Large intestine (tissue), 3 donors: ENCODE measurements around the gene NRXN3. TPM values are rescaled to one million over a fixed set of nuclear protein-coding genes. Genes with fewer than 3 reads are reported as not detected.

ENCODE experiments used
- DNase-seq, 2 donors: peaks; one replicate each; pipeline versions ENCODE4 v3.0.0 to v3.0.0-alpha.2; 2013
- H3K27ac ChIP-seq: one replicate; pipeline ENCODE4 v1.5.1; 2013; ENCODE audit warnings: low read length
- H3K27me3 ChIP-seq: 2 replicates; pipeline ENCODE4 v1.6.1; 2013; ENCODE audit warnings: low read length; ENCODE audit not compliant: control insufficient read depth, insufficient read depth
- H3K36me3 ChIP-seq: 2 replicates; pipeline ENCODE4 v1.6.1; 2013; ENCODE audit warnings: low read length; ENCODE audit not compliant: control insufficient read depth, insufficient read depth
- H3K4me1 ChIP-seq: one replicate; pipeline ENCODE4 v1.6.1; 2013; ENCODE audit warnings: low read length; ENCODE audit not compliant: control insufficient read depth, insufficient read depth
- H3K4me3 ChIP-seq: one replicate; pipeline ENCODE4 v1.5.1; 2013; ENCODE audit warnings: low read length
- H3K9me3 ChIP-seq: one replicate; pipeline ENCODE4 v1.6.1; 2013; ENCODE audit warnings: mild to moderate bottlenecking, low read depth, low read length, moderate library complexity; ENCODE audit not compliant: control insufficient read depth
- WGBS: methylation state at CpG from one replicate; pipeline ENCODE4 v1.1.5; 2013; ENCODE audit warnings: low lambda C conversion rate; ENCODE audit not compliant: insufficient coverage; 5-methylcytosine and 5-hydroxymethylcytosine counted together
- polyA plus RNA-seq: library from polyadenylated mRNA; unstranded; fragments of 120-200 nt; gene quantifications from one replicate; pipeline ENCODE4 v1.2.1, GENCODE V29; 2013

NRXN3 gene
- polyA plus RNA-seq, 1 donor = 12.8 TPM

GRCh38 chr14:79540394-79540793 lies 1370.2 kb downstream of the NRXN3 start:
- Histone ChIP-seq H3K36me3 (no peaks in the 10 kb centered on the region), H3K27me3 (no peaks in the 10 kb centered on the region), H3K9me3 (no peaks in the 10 kb centered on the region), H3K4me3 (no peak overlapping the region), H3K4me1 (no peaks in the 10 kb centered on the region), H3K27ac (no peak overlapping the region)
- no peak for DNase-seq
- no CpG with 5 or more reads among the region's 1 CpG for WGBS

GRCh38 chr14:79542121-79542520 lies 1371.9 kb downstream of the NRXN3 start:
- H3K4me1 ChIP-seq = no peaks in the 10 kb centered on the region
- no peak for DNase-seq
- H3K36me3 ChIP-seq = no peaks in the 10 kb centered on the region
- H3K9me3 ChIP-seq = no peaks in the 10 kb centered on the region
- no peaks in the 10 kb centered on the region for H3K27me3 ChIP-seq
- H3K27ac ChIP-seq = no peak overlapping the region
- no peak overlapping the region for H3K4me3 ChIP-seq
- 86% methylated on average over 1 of the region's 3 CpGs for WGBS

GRCh38 chr14:79543348-79543747 lies 1373.2 kb downstream of the NRXN3 start:
- Histone ChIP-seq H3K9me3 (no peaks in the 10 kb centered on the region), H3K27ac (no peak overlapping the region), H3K27me3 (no peaks in the 10 kb centered on the region), H3K4me3 (no peak overlapping the region), H3K4me1 (no peaks in the 10 kb centered on the region), H3K36me3 (no peaks in the 10 kb centered on the region)
- DNase-seq = no peak
- no CpG with 5 or more reads among the region's 1 CpG for WGBS

- H3K36me3 ChIP-seq = no peaks in the 10 kb centered on the region
- 100% methylated on average over 2 of the region's 7 CpGs for WGBS
- no peaks in the 10 kb centered on the region for H3K9me3 ChIP-seq
- no peaks in the 10 kb centered on the region for H3K27me3 ChIP-seq
- no peak overlapping the region for H3K27ac ChIP-seq
- H3K4me1 ChIP-seq = no peaks in the 10 kb centered on the region
- H3K4me3 ChIP-seq = no peak overlapping the region
- no peak for DNase-seq
These were observed 1374.0 kb downstream of the NRXN3 start for GRCh38 chr14:79543967-79544697.

- WGBS = no CpG with 5 or more reads among the region's 1 CpG
- no peaks in the 10 kb centered on the region for H3K4me1 ChIP-seq
- no peak for DNase-seq
- H3K4me3 ChIP-seq = no peak overlapping the region
- H3K36me3 ChIP-seq = no peaks in the 10 kb centered on the region
- H3K27ac ChIP-seq = no peak overlapping the region
- no peaks in the 10 kb centered on the region for H3K27me3 ChIP-seq
- H3K9me3 ChIP-seq = no peaks in the 10 kb centered on the region
These were observed 1374.5 kb downstream of the NRXN3 start for GRCh38 chr14:79544698-79545070.

- H3K27me3 ChIP-seq = no peaks in the 10 kb centered on the region
- peaks cover 16% of the 10 kb centered on the region for H3K4me1 ChIP-seq
- 100% methylated on average over 1 of the region's 1 CpG for WGBS
- H3K4me3 ChIP-seq = no peak overlapping the region
- no peaks in the 10 kb centered on the region for H3K36me3 ChIP-seq
- no peak for DNase-seq
- no peak overlapping the region for H3K27ac ChIP-seq
- H3K9me3 ChIP-seq = no peaks in the 10 kb centered on the region
These were observed 1378.7 kb downstream of the NRXN3 start for GRCh38 chr14:79548836-79549235.

- peaks cover 16% of the 10 kb centered on the region for H3K4me1 ChIP-seq
- no peak overlapping the region for H3K27ac ChIP-seq
- H3K36me3 ChIP-seq = no peaks in the 10 kb centered on the region
- no peaks in the 10 kb centered on the region for H3K27me3 ChIP-seq
- no peaks in the 10 kb centered on the region for H3K9me3 ChIP-seq
- no CpG with 5 or more reads among the region's 5 CpGs for WGBS
- no peak overlapping the region for H3K4me3 ChIP-seq
- DNase-seq = no peak
These were observed 1379.3 kb downstream of the NRXN3 start for GRCh38 chr14:79549515-79549914.

- peak in 1 of 2 donors; percentile 20 for DNase-seq
- H3K4me3 ChIP-seq = no peak overlapping the region
- no peaks in the 10 kb centered on the region for H3K36me3 ChIP-seq
- H3K27me3 ChIP-seq = no peaks in the 10 kb centered on the region
- WGBS = no CpG with 5 or more reads among the region's 4 CpGs
- H3K9me3 ChIP-seq = no peaks in the 10 kb centered on the region
- no peak overlapping the region for H3K27ac ChIP-seq
- H3K4me1 ChIP-seq = peaks cover 16% of the 10 kb centered on the region
These were observed 1381.3 kb downstream of the NRXN3 start for GRCh38 chr14:79551523-79551922.

GRCh38 chr14:79552778-79553177 lies 1382.6 kb downstream of the NRXN3 start:
- Histone ChIP-seq H3K4me3 (no peak overlapping the region), H3K4me1 (peaks cover 16% of the 10 kb centered on the region), H3K27me3 (no peaks in the 10 kb centered on the region), H3K36me3 (no peaks in the 10 kb centered on the region), H3K9me3 (no peaks in the 10 kb centered on the region), H3K27ac (no peak overlapping the region)
- DNase-seq = peak; percentile 42 to 61
- WGBS = no CpG with 5 or more reads among the region's 1 CpG

- Histone ChIP-seq H3K4me1 (peaks cover 16% of the 10 kb centered on the region), H3K9me3 (no peaks in the 10 kb centered on the region), H3K4me3 (no peak overlapping the region), H3K27me3 (no peaks in the 10 kb centered on the region), H3K36me3 (no peaks in the 10 kb centered on the region), H3K27ac (no peak overlapping the region)
- no CpG with 5 or more reads among the region's 3 CpGs for WGBS
- no peak for DNase-seq
These were observed 1384.6 kb downstream of the NRXN3 start for GRCh38 chr14:79554816-79555215.

GRCh38 chr14:79555429-79555828 lies 1385.3 kb downstream of the NRXN3 start:
- no peak overlapping the region for H3K27ac ChIP-seq
- WGBS = 44% methylated on average over 2 of the region's 4 CpGs

More at GRCh38 chr14:79555429-79555828, 1385.3 kb downstream of the NRXN3 start:
- Histone ChIP-seq H3K4me1 (peaks cover 16% of the 10 kb centered on the region), H3K36me3 (no peaks in the 10 kb centered on the region), H3K9me3 (no peaks in the 10 kb centered on the region), H3K27me3 (no peaks in the 10 kb centered on the region), H3K4me3 (no peak overlapping the region)
- no peak for DNase-seq
